Neural cell (in vitro differentiated cells): ENCODE measurements around the gene PRR5. TPM values are rescaled to one million over a fixed set of nuclear protein-coding genes. Genes with fewer than 3 reads are reported as not detected.

ENCODE experiments used
- H2AFZ ChIP-seq: fragments of 200-600, 300-800 bp; sonication (generic), shearing (Covaris generic); 2 replicates; pipeline ENCODE4 v1.6.0; 2014; ENCODE audit warnings: low read depth, mild to moderate bottlenecking, antibody characterized with exemption, low read length, moderate library complexity
- H3F3A ChIP-seq: fragments of 200-600 bp; shearing (Covaris generic); 2 replicates; pipeline ENCODE4 v1.6.1; 2016; ENCODE audit warnings: mild to moderate bottlenecking, moderate library complexity, mixed read lengths, antibody characterized with exemption, low read length; ENCODE audit not compliant: insufficient read depth, poor library complexity, severe bottlenecking
- H3K27ac ChIP-seq: fragments of 200-600, 300-800 bp; sonication (generic), shearing (Covaris generic); 2 replicates; pipeline ENCODE4 v1.5.1; 2014; ENCODE audit warnings: mild to moderate bottlenecking, low read length, moderate library complexity
- H3K27me3 ChIP-seq: fragments of 300-800, 200-600 bp; sonication (generic), shearing (Covaris generic); 2 replicates; pipeline ENCODE4 v1.6.0; 2014; ENCODE audit warnings: mild to moderate bottlenecking, low read depth, low read length, moderate library complexity; ENCODE audit not compliant: insufficient read depth
- H3K36me3 ChIP-seq: fragments of 300-800, 200-600 bp; sonication (generic), shearing (Covaris generic); 2 replicates; pipeline ENCODE4 v1.5.1; 2014; ENCODE audit warnings: mild to moderate bottlenecking, antibody characterized with exemption, low read length, moderate library complexity; ENCODE audit not compliant: insufficient read depth
- H3K4me2 ChIP-seq: fragments of 300-800, 200-600 bp; sonication (generic), shearing (Covaris generic); 2 replicates; pipeline ENCODE4 v1.6.0; 2014; ENCODE audit warnings: mild to moderate bottlenecking, low read length
- H3K4me3 ChIP-seq: fragments of 300-800, 200-600 bp; sonication (generic), shearing (Covaris generic); 2 replicates; pipeline ENCODE4 v1.5.1; 2014; ENCODE audit warnings: mild to moderate bottlenecking, low read length, moderate library complexity
- H3K79me2 ChIP-seq: fragments of 200-600 bp; shearing (Covaris generic); replicated peaks from 2 replicates; pipeline ENCODE4 v1.6.0; 2014; ENCODE audit warnings: mild to moderate bottlenecking, low read length, moderate library complexity; ENCODE audit not compliant: insufficient read depth
- H3K9ac ChIP-seq: fragments of 300-800, 200-600 bp; sonication (generic), shearing (Covaris generic); 2 replicates; pipeline ENCODE4 v1.6.1; 2016; ENCODE audit warnings: mild to moderate bottlenecking, low read length, mixed read lengths
- H3K9me2 ChIP-seq: fragments of 200-600 bp; shearing (Covaris generic); 2 replicates; pipeline ENCODE4 v1.6.1; 2016; ENCODE audit warnings: mild to moderate bottlenecking, low read length, mixed read lengths; ENCODE audit not compliant: insufficient read depth
- H3K9me3 ChIP-seq: fragments of 200-600, 300-800 bp; sonication (generic), shearing (Covaris generic); 2 replicates; pipeline ENCODE4 v1.6.1; 2016; ENCODE audit warnings: mild to moderate bottlenecking, mixed run types, low read length, moderate library complexity, mixed read lengths
- H4K20me1 ChIP-seq: fragments of 200-600 bp; shearing (Covaris generic); 2 replicates; pipeline ENCODE4 v1.6.1; 2016; ENCODE audit warnings: mild to moderate bottlenecking, mixed run types; ENCODE audit not compliant: insufficient read depth
- EP300 ChIP-seq: fragments of 450-650 bp; conservative IDR thresholded peaks from 2 replicates; pipeline ENCODE4 v1.6.1; 2014; ENCODE audit warnings: antibody characterized with exemption, mild to moderate bottlenecking, moderate library complexity; ENCODE audit not compliant: poor library complexity, severe bottlenecking
- EZH2 ChIP-seq: fragments of 200-600, 300-800 bp; shearing (Covaris generic), sonication (generic); IDR thresholded peaks from 2 replicates; pipeline ENCODE4 v1.6.1; 2014; ENCODE audit warnings: antibody characterized with exemption, low read length, borderline replicate concordance, mild to moderate bottlenecking; ENCODE audit not compliant: insufficient read depth, poor library complexity, severe bottlenecking
- MXI1 ChIP-seq: fragments of 450-650 bp; conservative IDR thresholded peaks from 2 replicates; pipeline ENCODE4 v1.6.1; 2014; ENCODE audit warnings: antibody characterized with exemption, mild to moderate bottlenecking; ENCODE audit not compliant: poor library complexity, severe bottlenecking
- POLR2AphosphoS5 ChIP-seq: IDR thresholded peaks from 2 replicates; pipeline ENCODE4 v1.6.1; 2012
- RAD21 ChIP-seq: fragments of 450-650 bp; conservative IDR thresholded peaks from 2 replicates; pipeline ENCODE4 v1.6.1; 2014; ENCODE audit warnings: antibody characterized with exemption, mild to moderate bottlenecking, moderate library complexity
- SMC3 ChIP-seq: fragments of 450-650 bp; conservative IDR thresholded peaks from 2 replicates; pipeline ENCODE4 v1.6.1; 2014; ENCODE audit warnings: antibody characterized with exemption, mild to moderate bottlenecking, moderate library complexity; ENCODE audit not compliant: poor library complexity
- TAF1 ChIP-seq: IDR thresholded peaks from 2 replicates; pipeline ENCODE4 v1.6.1; 2012; ENCODE audit warnings: low read depth
- polyA plus RNA-seq: library from polyadenylated mRNA; depleted of rRNA; stranded (reverse); fragments of >200 nt; gene quantifications from 2 replicates; pipeline ENCODE4 v1.2.3, GENCODE V29; 2014
- TF ChIP-seq, protein P1 (sequence below): fragments of 450-650 bp; IDR thresholded peaks from 2 replicates; pipeline ENCODE4 v1.5.1; 2014; ENCODE audit warnings: antibody characterized with exemption, mild to moderate bottlenecking, moderate library complexity; ENCODE audit not compliant: poor library complexity, severe bottlenecking
- TF ChIP-seq, protein P2 (sequence below): IDR thresholded peaks from 2 replicates; pipeline ENCODE4 v1.6.1; 2012; ENCODE audit warnings: borderline replicate concordance

The PRR5 gene
- polyA plus RNA-seq, 1 donor from 2014 or later: 16.2 TPM

DNA sequence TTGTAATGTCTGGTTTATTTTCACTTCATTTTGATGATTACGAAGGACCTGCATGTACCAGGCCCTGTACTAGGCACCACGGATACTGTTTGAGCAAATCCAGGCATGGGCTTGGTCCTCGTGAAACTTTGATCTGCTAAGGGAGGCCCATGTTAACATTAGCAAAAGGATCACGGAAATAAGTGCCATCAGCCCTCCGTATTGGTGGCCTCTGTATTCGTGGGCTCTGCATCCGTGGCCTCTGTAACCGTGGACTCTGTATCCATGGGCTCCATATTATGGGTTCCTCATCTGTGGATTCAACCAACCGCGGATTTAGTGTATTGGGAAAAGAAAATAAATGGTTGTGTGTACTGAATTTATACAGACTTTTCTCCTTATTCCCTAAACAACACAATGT, 59.0 kb downstream of the PRR5 start:
- H3K27ac ChIP-seq: no peak overlapping the region
- TF ChIP-seq SMC3 (no peak), MXI1 (no peak), RAD21 (no peak), EP300 (no peak), TAF1 (no peak), EZH2 (no peak), POLR2AphosphoS5 (no peak)
- TF ChIP-seq, protein P1, sequence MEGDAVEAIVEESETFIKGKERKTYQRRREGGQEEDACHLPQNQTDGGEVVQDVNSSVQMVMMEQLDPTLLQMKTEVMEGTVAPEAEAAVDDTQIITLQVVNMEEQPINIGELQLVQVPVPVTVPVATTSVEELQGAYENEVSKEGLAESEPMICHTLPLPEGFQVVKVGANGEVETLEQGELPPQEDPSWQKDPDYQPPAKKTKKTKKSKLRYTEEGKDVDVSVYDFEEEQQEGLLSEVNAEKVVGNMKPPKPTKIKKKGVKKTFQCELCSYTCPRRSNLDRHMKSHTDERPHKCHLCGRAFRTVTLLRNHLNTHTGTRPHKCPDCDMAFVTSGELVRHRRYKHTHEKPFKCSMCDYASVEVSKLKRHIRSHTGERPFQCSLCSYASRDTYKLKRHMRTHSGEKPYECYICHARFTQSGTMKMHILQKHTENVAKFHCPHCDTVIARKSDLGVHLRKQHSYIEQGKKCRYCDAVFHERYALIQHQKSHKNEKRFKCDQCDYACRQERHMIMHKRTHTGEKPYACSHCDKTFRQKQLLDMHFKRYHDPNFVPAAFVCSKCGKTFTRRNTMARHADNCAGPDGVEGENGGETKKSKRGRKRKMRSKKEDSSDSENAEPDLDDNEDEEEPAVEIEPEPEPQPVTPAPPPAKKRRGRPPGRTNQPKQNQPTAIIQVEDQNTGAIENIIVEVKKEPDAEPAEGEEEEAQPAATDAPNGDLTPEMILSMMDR: no peak
- TF ChIP-seq, protein P2, sequence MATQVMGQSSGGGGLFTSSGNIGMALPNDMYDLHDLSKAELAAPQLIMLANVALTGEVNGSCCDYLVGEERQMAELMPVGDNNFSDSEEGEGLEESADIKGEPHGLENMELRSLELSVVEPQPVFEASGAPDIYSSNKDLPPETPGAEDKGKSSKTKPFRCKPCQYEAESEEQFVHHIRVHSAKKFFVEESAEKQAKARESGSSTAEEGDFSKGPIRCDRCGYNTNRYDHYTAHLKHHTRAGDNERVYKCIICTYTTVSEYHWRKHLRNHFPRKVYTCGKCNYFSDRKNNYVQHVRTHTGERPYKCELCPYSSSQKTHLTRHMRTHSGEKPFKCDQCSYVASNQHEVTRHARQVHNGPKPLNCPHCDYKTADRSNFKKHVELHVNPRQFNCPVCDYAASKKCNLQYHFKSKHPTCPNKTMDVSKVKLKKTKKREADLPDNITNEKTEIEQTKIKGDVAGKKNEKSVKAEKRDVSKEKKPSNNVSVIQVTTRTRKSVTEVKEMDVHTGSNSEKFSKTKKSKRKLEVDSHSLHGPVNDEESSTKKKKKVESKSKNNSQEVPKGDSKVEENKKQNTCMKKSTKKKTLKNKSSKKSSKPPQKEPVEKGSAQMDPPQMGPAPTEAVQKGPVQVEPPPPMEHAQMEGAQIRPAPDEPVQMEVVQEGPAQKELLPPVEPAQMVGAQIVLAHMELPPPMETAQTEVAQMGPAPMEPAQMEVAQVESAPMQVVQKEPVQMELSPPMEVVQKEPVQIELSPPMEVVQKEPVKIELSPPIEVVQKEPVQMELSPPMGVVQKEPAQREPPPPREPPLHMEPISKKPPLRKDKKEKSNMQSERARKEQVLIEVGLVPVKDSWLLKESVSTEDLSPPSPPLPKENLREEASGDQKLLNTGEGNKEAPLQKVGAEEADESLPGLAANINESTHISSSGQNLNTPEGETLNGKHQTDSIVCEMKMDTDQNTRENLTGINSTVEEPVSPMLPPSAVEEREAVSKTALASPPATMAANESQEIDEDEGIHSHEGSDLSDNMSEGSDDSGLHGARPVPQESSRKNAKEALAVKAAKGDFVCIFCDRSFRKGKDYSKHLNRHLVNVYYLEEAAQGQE: no peak
- H3K79me2 ChIP-seq: no peaks in the 10 kb centered on the region
- no peak overlapping the region for H3K4me2 ChIP-seq
- H3K27me3 ChIP-seq: no peaks in the 10 kb centered on the region
- no peaks in the 10 kb centered on the region for H3F3A ChIP-seq
- H3K4me3 ChIP-seq: no peak overlapping the region
- no peaks in the 10 kb centered on the region for H4K20me1 ChIP-seq
- no peaks in the 10 kb centered on the region for H3K9me2 ChIP-seq
- no peak overlapping the region for H3K9ac ChIP-seq
- no peaks in the 10 kb centered on the region for H3K36me3 ChIP-seq
- no peak overlapping the region for H2AFZ ChIP-seq
- H3K9me3 ChIP-seq: no peaks in the 10 kb centered on the region

- Histone ChIP-seq H3K4me2 (no peak overlapping the region), H3K4me3 (no peak overlapping the region), H3K9me3 (no peaks in the 10 kb centered on the region), H3K9ac (no peak overlapping the region), H3K27me3 (no peaks in the 10 kb centered on the region), H3K9me2 (no peaks in the 10 kb centered on the region), H3K79me2 (no peaks in the 10 kb centered on the region), H3F3A (no peaks in the 10 kb centered on the region), H3K36me3 (no peaks in the 10 kb centered on the region), H2AFZ (no peak overlapping the region), H3K27ac (no peak overlapping the region), H4K20me1 (no peaks in the 10 kb centered on the region)
- TF ChIP-seq, protein P2: no peak
These were observed 62.4 kb downstream of the PRR5 start for GRCh38 chr22:44764373-44764772.
